Activated T-helper 1 cell treated with anti-CD3 and anti-CD28 coated beads, Interleukin-2, amount 50 U/mL, for 16 hours (primary cell): ENCODE results near the gene RHO.
"Not testable (repeated sequence)": the region's sequence is repeated elsewhere in the genome, so short reads cannot be mapped to it uniquely, and the experiment has no call there.

Source experiments
- DNase-seq, 2 donors: peaks; one replicate each; pipeline ENCODE4 v3.0.0-alpha.2; 2020; ENCODE audit warnings: low read depth in 1 of 2, low spot score in 1 of 2

Gene RHO

DNA sequence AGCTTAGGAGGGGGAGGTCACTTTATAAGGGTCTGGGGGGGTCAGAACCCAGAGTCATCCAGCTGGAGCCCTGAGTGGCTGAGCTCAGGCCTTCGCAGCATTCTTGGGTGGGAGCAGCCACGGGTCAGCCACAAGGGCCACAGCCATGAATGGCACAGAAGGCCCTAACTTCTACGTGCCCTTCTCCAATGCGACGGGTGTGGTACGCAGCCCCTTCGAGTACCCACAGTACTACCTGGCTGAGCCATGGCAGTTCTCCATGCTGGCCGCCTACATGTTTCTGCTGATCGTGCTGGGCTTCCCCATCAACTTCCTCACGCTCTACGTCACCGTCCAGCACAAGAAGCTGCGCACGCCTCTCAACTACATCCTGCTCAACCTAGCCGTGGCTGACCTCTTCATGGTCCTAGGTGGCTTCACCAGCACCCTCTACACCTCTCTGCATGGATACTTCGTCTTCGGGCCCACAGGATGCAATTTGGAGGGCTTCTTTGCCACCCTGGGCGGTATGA is at the start of gene RHO:
Gene RHO, plus strand, starts transcription at position 51 of the 512 bp plus-strand sequence. Its CDS starts 95 bp downstream, at position 146.
- DNase-seq: no peak

DNA sequence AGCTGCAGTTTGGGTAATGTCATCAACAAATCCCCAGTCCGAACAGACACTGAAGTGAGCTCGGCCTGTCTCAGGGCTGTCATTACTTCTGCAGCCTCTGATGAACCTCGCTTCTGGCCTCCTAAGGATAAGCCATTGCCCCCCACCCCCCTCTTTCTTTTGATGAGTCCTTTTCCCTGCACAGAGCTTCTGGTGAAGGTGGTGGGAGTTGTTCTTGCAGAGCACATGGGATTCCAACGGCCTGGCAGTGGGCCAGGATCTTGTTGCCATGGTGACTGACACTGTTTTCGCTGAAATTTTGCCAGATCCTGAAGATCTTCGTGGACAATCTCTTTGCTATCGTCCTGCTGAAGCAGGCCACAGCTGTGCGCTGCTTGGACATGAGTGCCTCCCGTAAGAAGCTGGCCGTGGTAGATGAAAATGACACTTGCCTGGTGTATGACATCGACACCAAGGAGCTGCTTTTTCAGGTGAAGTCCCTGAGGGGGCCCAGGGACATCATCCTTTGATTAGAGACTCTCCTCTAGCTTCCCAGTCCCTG is 47.1 kb upstream of the RHO start:
- DNase-seq: not testable (repeated sequence)

DNA sequence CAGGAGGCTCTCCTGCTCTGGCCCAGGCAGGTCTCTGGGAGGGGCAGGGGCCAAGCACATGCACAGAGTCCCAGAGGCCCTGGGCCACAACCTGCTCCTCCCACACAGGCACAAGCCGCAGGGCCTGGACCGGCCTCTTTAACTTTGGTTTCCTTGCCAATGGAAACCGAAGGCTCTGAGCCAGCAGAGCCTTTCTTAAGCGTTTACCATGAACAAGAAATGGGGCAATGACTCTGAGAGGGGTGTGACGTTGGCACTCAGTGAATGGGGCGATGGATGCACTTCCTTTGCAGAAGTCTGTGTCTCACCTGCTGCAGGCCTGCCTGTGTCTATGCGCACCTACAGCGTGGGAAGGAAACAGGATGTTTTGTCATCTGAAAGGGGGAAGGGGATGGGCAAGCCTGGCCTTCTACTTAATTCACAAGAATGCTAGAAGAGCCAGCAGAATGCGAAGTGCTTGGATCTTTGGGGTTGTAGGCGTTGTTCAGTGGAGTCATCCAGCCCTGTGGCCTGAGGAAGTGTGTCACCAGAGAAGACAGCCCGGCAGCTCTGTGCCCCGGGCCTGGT is 46.6 kb upstream of the RHO start:
- DNase-seq: peak in 1 of 2 donors; percentile 14

DNA sequence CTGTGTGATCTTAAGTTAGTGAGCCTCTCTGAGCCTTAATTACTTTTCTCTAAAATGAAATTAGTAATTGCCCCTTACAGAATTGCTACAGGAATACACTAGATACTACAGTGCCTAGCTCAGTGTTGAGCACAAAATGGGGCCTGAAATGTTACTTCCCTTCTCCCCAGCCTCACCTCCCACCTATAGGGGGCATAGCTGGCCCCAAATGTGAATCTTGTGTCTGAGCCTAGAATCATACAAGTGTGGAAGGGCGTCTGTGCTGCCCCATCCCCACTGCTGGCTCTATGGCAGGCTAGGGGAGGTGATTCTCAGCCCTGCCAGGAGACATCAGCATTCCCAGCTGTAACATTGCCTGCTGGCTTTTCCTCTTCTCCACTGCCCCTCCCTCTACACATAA is 45.7 kb upstream of the RHO start:
- no peak for DNase-seq

DNA sequence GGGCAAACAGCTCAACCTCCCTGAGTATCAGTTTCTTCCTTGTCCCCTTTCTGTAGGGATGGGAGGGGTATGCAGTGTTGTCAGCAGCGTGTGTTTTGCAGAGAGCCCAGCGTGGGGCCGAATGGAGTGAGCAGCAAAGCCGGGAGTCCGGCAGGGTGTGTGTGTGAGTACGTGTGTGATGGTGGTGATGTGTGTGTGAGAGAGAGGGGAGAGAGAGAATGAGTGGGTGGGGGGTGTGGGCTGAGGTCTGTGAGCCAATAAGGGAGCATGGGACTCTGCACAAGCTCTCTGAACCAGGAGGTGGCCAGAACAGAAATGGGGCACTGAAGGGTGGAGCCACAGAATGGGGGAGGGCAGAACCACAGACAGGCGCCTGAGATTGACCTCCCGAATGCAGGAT is 44.6 kb upstream of the RHO start:
- DNase-seq: no peak

DNA sequence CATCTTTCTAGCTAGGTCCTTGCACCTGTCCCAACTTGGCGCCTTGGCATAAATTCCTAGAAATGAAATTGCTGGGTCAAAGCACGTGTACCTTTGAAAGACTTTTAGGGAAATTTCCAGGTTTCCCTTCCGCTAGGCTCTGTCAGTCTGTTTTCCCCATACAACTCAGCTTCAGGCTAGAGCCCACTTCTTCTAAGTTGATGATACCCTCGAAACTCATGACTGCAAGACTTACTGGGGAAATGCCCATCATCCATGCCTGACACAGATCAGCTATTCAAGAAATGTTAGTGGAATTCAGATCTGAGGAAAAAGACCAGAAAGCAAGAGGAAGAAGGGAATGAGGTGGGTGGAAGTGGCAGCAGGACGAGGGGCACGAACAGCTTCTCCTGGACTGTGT is 43.3 kb upstream of the RHO start:
- DNase-seq: not testable (repeated sequence)

DNA sequence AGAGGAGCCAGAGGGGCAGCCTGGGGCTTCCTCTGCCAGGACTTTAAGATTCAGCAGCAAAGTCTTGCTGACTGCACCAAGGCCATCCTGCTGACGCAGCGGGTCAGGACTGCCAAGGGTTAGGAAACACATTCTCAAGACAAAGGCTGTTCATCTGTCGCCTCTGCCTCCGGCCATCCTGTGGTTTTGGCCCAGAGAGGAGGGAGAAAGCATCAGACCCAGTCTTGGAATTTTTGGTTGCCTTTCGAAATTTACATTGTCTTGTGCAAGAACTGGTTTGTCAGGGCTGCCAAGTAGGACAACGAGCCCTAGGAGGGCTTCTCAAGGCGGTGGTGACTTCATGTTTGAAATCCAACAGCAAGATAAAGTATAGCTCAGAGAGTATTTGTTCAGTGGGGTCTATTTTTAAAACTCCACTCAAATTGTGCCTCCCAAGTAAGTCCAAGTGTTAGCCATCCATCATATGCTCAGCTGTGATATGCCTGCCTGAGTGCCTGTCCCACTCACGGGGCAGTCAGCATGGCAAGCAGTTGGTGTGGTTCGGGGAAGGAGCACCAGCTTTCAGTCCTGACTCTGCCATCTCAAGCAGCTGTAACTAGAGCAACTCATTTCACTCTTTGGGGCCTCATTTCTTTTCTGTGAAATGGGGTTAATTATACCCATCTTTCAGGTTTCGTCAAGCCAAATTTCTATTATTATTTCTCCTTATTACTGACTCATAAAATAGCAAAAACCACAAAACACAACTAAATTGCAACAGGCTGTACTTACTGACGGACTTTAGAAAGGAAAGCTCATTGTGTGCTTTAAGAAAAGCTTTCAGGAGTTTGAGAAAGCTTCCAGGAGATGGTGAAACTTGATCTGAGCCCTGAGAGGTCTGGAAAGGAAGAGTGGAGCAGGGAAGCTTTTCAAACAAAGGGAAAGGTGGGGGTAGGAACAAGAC is 42.4 kb upstream of the RHO start:
- no peak for DNase-seq

DNA sequence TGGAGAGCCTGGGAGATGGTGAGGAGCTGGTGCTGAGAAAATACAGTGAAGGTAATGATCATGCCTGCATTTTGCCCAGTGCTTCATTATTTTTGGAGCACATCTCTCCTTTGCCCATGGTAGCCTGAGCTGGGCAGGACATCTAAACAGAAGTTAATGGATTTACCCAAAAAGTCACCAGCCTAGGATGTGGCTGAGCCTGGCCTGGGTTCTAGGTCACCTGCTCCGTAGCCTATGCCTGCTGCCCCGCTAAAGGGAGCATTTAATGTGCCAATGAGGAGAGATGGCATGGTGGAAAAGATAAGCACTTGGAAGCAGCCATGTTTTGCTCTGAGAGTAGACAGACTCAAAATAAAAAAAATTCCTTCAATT is 41.8 kb upstream of the RHO start:
- no peak for DNase-seq

DNA sequence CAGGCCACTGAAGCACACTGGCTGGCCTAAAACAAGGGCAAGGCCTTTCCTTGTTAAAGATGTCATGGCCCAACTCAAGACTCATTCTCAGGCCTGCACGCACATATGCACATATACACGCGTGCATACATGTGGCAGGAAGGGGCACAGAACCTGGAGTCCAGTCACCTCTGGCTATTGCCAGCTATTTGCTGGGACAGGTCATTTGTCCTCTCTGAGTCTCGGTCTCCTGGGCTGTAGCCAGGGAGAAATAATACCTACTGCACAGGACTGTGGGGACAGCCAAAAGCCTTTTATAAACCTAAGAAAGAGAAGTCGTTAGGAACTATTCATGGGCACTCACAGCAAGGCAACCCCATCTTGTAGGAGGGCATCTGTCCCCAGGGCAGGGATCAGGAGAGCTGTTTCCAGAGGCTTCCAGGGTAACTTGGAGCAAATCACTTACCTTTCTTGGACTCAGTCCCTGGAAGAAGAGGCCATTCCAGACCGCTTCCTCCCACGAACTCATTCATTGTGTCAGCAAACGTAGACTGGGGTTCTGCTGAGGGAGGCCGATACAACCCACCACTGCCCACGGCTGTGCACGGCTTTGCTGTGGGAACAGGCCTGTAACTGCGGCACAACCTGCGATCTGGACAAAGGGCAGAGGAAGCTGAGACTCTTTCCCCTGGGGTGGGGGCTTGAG is 41.1 kb upstream of the RHO start:
- no peak for DNase-seq

DNA sequence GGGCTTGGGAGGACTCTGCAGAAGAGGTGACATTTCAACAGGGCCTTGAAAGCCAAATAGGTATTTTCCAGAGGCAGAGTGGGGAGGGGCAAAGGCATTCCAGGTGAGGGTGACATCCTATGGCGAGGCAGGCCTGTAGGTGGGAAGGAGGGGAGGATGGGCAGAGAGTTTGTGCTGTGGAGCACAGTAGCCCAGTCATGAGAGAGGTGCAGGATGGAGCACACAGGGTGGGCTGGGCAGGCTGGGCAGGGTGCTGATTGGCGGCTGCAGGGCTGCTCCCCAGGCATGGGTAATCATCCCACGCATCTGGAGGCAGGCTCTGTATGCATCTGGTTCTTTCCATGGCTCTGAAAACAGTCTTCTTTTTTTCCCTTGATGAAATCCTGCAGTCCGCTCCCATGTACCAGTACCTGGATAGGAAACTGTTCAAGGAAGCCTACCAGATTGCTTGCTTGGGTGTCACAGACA is 40.5 kb upstream of the RHO start:
- DNase-seq: not testable (repeated sequence)

DNA sequence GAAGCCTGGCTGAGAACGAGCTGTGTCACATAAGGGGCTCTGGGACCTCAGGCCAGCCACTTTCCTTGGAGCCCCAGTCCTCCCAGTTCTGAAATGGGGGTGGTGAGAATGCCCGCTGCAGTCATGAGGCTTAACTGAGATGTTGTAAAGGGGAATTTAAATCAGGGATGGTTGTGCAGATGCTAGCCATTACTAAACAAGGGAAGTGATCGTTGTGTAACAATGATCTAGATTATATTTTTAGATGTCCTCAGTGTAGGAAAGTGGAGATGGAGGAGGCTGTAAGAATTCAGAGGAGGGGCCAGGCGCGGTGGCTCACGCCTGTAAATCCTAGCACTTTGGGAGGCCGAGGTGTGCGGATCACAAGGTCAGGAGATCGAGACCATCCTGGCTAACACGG is 39.2 kb upstream of the RHO start:
- not testable (repeated sequence) for DNase-seq

DNA sequence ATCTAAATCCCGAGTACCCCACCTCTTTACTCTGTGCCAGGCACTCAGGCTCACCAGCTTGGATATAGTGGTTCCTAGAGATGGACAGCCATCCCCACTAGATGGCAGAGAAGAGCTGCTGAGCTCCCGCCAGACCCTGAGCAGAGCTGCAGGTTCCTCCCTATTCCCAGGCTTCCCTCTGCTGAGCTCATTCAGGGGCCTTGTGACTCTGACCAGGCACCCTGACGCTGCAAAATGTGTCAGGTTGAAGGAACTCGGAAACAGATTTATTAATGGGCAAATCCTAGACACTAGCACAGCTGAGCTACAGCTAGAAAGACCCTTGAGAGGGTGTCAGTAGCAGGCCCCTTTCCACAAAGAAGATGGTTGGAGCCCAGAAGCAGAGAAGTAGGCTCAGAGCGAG is 38.2 kb upstream of the RHO start:
- DNase-seq: peak in 1 of 2 donors; percentile 16

DNA sequence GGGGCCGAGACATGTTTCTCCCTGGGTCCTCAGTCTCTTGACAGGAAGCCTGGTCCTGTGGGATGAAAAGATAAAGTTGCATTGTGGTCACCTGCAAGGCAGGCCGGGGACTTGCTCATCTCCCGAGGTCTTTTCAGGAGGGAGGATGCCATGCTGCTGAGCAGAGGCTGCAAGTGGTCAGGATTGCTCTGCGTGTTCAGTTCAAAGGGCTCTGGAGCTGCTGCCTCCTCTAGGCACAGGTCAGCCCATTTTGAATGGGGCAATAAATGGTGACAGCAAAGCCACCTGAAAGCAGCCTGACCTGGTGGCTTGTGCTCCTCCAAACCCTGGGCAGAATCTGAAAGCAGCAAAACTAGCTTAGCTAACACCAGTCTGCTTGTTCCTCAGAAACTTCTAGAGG is 37.4 kb upstream of the RHO start:
- DNase-seq: not testable (repeated sequence)

DNA sequence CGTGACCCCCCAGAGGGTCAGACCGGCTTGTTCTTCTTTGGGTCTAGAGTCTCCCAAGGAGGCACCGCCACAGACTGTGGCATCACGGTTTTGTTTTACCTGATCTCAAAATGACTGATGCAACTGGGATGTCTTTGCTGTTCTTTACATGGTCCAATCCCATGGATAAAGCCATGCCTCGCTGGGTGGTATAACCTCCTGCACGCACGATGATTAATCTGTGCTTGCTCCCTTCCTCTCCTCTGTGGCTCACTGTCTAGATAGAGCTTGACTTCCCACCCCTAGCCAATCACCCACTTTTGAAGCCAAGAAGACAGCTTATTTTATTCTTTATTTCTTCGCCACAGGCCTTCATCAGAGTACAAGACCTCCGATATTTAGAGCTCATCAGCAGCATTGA is 36.6 kb upstream of the RHO start:
- no peak for DNase-seq

DNA sequence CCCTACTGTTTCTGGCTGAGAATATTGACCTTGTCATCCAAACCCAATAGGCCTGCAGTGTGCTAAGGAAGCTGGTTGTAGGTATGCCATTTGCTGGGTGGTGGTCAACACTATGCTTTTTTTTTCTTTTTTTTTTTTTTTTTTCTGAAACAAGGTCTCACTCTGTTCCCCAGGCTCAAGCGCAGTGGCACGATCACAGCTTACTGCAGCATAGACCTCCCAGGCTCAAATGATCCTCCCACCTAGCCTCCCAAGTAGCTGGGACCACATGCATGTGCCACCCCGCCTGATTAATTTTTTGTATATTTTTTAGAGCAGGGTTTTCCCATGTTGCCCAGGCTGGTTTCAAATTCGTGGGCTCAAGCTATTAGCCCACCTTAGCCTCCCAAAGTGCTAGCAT is 35.7 kb upstream of the RHO start:
- no peak for DNase-seq

DNA sequence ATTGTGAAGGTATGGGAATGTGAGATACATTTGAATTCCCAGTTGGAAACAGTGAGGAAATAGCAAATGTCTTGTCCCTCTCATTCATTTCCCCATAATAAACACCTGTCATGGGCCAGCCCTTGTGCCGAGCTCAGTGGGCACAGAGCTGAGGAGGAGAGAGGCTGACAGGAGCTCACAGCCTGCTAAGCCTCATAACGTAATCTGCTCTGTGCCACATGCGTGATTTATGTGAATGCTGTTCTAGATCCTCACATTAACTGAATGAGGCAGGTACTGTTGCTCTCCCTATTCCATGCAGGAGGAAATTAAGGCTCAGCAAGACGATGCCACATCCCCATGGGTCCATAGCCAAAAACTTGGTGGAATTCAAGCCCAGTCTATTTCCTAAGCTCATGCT is 35.2 kb upstream of the RHO start:
- no peak for DNase-seq

DNA sequence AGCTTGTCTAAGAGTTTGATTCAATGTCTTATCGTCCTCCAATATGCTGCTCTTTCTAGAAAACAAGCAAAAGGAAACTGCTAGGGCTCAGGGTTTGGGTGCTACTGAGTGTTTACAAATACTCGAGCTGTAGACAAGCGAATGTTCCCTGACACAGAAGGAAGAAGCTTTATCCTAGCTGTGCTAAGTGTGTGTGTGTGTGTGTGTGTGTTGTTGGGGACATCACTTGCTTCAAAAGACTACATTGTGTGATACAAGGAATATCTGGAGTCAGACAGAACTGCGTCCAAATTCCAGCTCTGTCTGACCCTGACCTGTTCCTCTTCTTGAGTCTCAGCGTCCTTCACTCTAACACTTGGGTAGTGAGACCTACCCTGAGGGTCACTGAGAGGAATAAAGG is 33.9 kb upstream of the RHO start:
- not testable (repeated sequence) for DNase-seq

DNA sequence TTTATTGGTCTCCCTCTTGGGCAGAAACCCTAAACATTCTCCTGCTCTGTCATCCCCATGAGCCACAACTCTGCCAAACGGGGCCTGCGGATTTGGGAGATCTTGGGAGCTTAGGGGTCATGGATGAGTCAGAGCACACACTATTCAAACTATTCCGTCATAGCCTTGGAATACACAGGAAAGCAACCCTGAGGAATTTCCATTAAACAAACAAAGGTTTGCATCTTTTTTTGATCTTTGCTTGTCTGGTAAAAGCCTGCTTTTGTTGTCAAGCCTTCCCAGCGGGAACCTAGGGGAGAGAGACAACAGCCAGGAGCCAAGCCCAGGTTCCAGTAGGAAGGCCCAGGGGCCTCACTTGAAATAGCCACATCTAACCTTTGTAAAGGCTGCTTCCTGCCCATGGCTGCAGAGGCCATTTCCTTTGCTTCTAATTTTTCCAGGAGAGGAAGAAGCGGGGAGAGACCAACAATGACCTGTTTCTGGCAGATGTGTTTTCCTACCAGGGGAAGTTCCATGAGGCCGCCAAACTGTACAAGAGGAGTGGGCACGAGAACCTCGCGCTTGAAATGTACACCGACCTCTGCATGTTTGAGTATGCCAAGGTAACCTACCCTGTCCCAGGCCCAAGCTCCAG is 33.3 kb upstream of the RHO start:
- not testable (repeated sequence) for DNase-seq

DNA sequence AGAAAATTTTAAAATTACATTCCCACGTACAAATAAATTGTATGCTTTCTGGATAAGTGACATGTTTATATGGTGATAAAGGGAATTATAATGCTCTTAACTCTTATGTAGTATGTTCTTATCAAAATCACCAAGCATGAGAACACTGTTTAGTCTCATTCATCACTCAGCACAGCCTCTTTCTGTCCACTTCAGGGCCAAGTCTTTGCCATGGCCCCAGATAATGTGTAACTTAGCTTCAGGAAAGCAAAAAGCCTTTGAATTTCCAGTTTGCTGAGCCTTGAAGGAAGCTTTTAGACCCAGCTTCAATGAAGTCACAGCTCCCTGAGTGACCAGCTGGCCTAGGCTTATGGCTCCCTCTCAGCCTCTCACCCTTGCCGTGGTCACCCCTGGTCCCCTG is 30.6 kb upstream of the RHO start:
- not testable (repeated sequence) for DNase-seq

DNA sequence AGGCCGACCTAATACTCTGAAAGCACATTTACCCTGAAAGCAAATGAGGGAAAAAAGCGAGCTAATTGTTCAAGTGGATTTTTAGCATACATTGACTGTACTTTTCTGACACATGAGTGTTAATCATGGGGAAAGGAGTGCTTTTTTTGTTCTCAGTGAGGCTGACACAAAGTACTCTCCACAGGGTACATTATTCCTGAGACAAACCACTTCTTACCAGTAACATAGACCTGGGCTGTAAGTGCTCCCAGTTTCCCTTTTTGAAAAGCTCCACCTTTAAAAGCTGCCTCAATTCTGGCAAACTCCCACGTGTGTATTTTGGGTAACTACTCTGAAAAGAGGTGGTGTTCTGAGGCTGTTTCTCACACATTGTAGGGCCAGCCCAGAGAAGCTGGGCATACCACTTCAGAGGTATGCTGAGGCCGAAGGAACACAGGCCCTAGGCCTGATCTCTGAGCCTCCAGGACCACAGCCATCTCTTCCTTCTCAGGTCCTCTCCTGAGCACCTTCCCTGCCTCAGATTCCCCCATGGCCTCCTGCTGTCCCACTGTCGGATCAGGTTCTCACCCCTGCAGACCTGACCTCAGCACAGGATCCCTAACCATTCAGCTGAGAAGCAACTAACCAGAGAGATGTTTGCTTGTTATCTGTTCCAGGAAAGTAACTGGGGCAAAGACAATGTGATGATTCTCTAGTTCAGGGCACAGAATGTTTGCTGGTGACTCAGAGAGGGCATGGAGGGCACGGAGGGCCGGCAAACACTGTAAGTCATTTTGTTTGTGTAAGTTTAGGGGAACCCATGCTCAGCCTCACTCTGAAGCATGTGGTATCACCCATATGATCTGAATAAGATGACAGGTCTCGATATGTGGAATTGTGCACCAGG is 29.6 kb upstream of the RHO start:
- DNase-seq: not testable (repeated sequence)
